ENCODE measurements around the gene HSD17B8. TPM values are rescaled to one million over a fixed set of nuclear protein-coding genes. Genes with fewer than 3 reads are reported as not detected.

The HSD17B8 gene
- total RNA-seq, 1 donor from 2014 or later: not detected

- no peak for TF ChIP-seq CTCF (IDR thresholded peaks at IDR 0.05)
- Histone ChIP-seq H3K4me3 (peak overlapping the region; percentile 69), H3K4me1 (peaks cover 4 to 23% of the 10 kb centered on the region in 2 donors), H3K9me3 (no peaks in the 10 kb centered on the region), H3K36me3 (peaks cover 0 to 7% of the 10 kb centered on the region in 2 donors), H3K27ac (peak overlapping the region; percentile 93 to 94), H3K27me3 (no peaks in the 10 kb centered on the region)
- intact Hi-C loops (cut with DNase I): loop anchor here (1.0 to 5.0 kb wide), 7 partner anchors 21 to 408 kb away; partner anchors contain the start of genes PSMB8, RING1, RXRB and SLC39A7
- DNase-seq (ENCODE audit: low spot score in 2 of 2): peak in 1 of 2 donors; percentile 62
Observed at GRCh38 chr6:33249732-33250630, 45.5 kb downstream of the HSD17B8 start.

GRCh38 chr6:33250731-33251130 is 46.3 kb downstream of the HSD17B8 start:
- peak in 1 of 2 donors; percentile 58 for DNase-seq (ENCODE audit: low spot score in 2 of 2)
- no peaks in the 10 kb centered on the region for H3K9me3 ChIP-seq
- H3K27me3 ChIP-seq: no peaks in the 10 kb centered on the region
- peak overlapping the region; percentile 93 to 94 for H3K27ac ChIP-seq
- no peak for TF ChIP-seq CTCF (IDR thresholded peaks at IDR 0.05)
- H3K4me1 ChIP-seq: peaks cover 4 to 23% of the 10 kb centered on the region in 2 donors
- H3K4me3 ChIP-seq: peak overlapping the region; percentile 69
- intact Hi-C loops (cut with DNase I): no loop called here
- H3K36me3 ChIP-seq: peaks cover 0 to 7% of the 10 kb centered on the region in 2 donors

GRCh38 chr6:33251395-33252012 is 47.0 kb downstream of the HSD17B8 start:
- no peak for TF ChIP-seq CTCF (IDR thresholded peaks at IDR 0.05)
- Histone ChIP-seq H3K9me3 (no peaks in the 10 kb centered on the region), H3K4me3 (no peak overlapping the region), H3K27me3 (no peaks in the 10 kb centered on the region), H3K36me3 (peaks cover 0 to 7% of the 10 kb centered on the region in 2 donors), H3K4me1 (peaks cover 4 to 23% of the 10 kb centered on the region in 2 donors), H3K27ac (no peak overlapping the region)
- intact Hi-C loops (cut with DNase I): no loop called here
- DNase-seq (ENCODE audit: low spot score in 2 of 2): peak in 1 of 2 donors; percentile 4

- no peaks in the 10 kb centered on the region for H3K9me3 ChIP-seq
- TF ChIP-seq CTCF (IDR thresholded peaks at IDR 0.05): no peak
- intact Hi-C loops (cut with DNase I): no loop called here
Observed at GRCh38 chr6:33252759-33253158, 48.3 kb downstream of the HSD17B8 start.

GRCh38 chr6:33254591-33254990 is 50.1 kb downstream of the HSD17B8 start:
- Histone ChIP-seq H3K36me3 (peaks cover 6 to 23% of the 10 kb centered on the region in 2 donors), H3K4me1 (peaks cover 4 to 12% of the 10 kb centered on the region in 2 donors), H3K27ac (no peak overlapping the region), H3K4me3 (no peak overlapping the region), H3K27me3 (no peaks in the 10 kb centered on the region), H3K9me3 (no peaks in the 10 kb centered on the region)
- no peak for TF ChIP-seq CTCF (IDR thresholded peaks at IDR 0.05)
- DNase-seq (ENCODE audit: low spot score in 2 of 2): no peak
- intact Hi-C loops (cut with DNase I): no loop called here

More at GRCh38 chr6:33252759-33253158, 48.3 kb downstream of the HSD17B8 start:
- DNase-seq (ENCODE audit: low spot score in 2 of 2): no peak
- Histone ChIP-seq H3K4me3 (no peak overlapping the region), H3K4me1 (peaks cover 4 to 23% of the 10 kb centered on the region in 2 donors), H3K27me3 (no peaks in the 10 kb centered on the region), H3K27ac (no peak overlapping the region), H3K36me3 (peaks cover 4 to 17% of the 10 kb centered on the region in 2 donors)

Other genes starting within 250 kb of the HSD17B8 start
- gene BRD2, start 236.1 kb upstream of the HSD17B8 start, total RNA-seq: 140 TPM
- 358 TPM for gene HLA-DOA, start 195.1 kb upstream of the HSD17B8 start, total RNA-seq
- 285 TPM for gene HLA-DPA1, start 131.0 kb upstream of the HSD17B8 start, total RNA-seq
- 72.7 TPM for gene HLA-DPB1, start 128.7 kb upstream of the HSD17B8 start, total RNA-seq
- 0.11 TPM for gene COL11A2, start 12.2 kb upstream of the HSD17B8 start, total RNA-seq
- 21.6 TPM for gene RXRB, start 4.0 kb upstream of the HSD17B8 start, total RNA-seq
- 59.7 TPM for gene SLC39A7, start 3.8 kb upstream of the HSD17B8 start, total RNA-seq
- 28.5 TPM for gene RING1, start 3.8 kb downstream of the HSD17B8 start, total RNA-seq
- 50.1 TPM for gene VPS52, start 67.2 kb downstream of the HSD17B8 start, total RNA-seq
- gene RPS18, start 67.4 kb downstream of the HSD17B8 start, total RNA-seq: 1,863 TPM
- 15.9 TPM for gene B3GALT4, start 72.5 kb downstream of the HSD17B8 start, total RNA-seq
- gene WDR46, start 84.6 kb downstream of the HSD17B8 start, total RNA-seq: 70.6 TPM
- gene PFDN6, start 84.9 kb downstream of the HSD17B8 start, total RNA-seq: 11.3 TPM
- 63.9 TPM for gene RGL2, start 94.3 kb downstream of the HSD17B8 start, total RNA-seq
- 185 TPM for gene TAPBP, start 109.4 kb downstream of the HSD17B8 start, total RNA-seq
- gene ZBTB22, start 113.1 kb downstream of the HSD17B8 start, total RNA-seq: 35.5 TPM
- 44.8 TPM for gene DAXX, start 118.3 kb downstream of the HSD17B8 start, total RNA-seq
- not detected for gene KIFC1, start 187.2 kb downstream of the HSD17B8 start, total RNA-seq
- 30.5 TPM for gene PHF1, start 206.4 kb downstream of the HSD17B8 start, total RNA-seq
- 77.2 TPM for gene CUTA, start 213.5 kb downstream of the HSD17B8 start, total RNA-seq
- gene SYNGAP1, start 215.4 kb downstream of the HSD17B8 start, total RNA-seq: 33.7 TPM
- 45.8 TPM for gene ZBTB9, start 249.9 kb downstream of the HSD17B8 start, total RNA-seq

All from ascending aorta (tissue), 2 donors.